Jurkat, Clone E6-1 (cell line): ENCODE results near the gene GNB1.

Source experiments
- DNase-seq: peaks from one replicate; pipeline ENCODE4 v3.0.0-alpha.2; 2011; ENCODE audit warnings: low read depth, low spot score
- H3K4me3 ChIP-seq: 2 replicates; pipeline ENCODE4 v1.5.1; 2011; ENCODE audit warnings: mild to moderate bottlenecking, low read length, control low read depth, moderate library complexity

GNB1 gene

GRCh38 chr1:1802871-1803270 lies 88.0 kb downstream of the GNB1 start:
- no peak overlapping the region for H3K4me3 ChIP-seq
- no peak for DNase-seq

- DNase-seq = no peak
- H3K4me3 ChIP-seq = no peak overlapping the region
These were observed 91.2 kb downstream of the GNB1 start for GRCh38 chr1:1799716-1800115.

GRCh38 chr1:1797731-1798341 lies 93.1 kb downstream of the GNB1 start:
- no peak for DNase-seq
- H3K4me3 ChIP-seq = no peak overlapping the region

- no peak for DNase-seq
- H3K4me3 ChIP-seq = no peak overlapping the region
These were observed 94.4 kb downstream of the GNB1 start for GRCh38 chr1:1796466-1796865.

- no peak overlapping the region for H3K4me3 ChIP-seq
- DNase-seq = no peak
These were observed 95.9 kb downstream of the GNB1 start for GRCh38 chr1:1794999-1795398.

GRCh38 chr1:1793481-1794244 lies 97.2 kb downstream of the GNB1 start:
- H3K4me3 ChIP-seq = no peak overlapping the region
- DNase-seq = no peak

GRCh38 chr1:1788646-1789431 lies 102.0 kb downstream of the GNB1 start:
- DNase-seq = no peak
- no peak overlapping the region for H3K4me3 ChIP-seq

GRCh38 chr1:1788136-1788535 lies 102.8 kb downstream of the GNB1 start:
- no peak overlapping the region for H3K4me3 ChIP-seq

GRCh38 chr1:1786836-1787605 lies 103.9 kb downstream of the GNB1 start:
- H3K4me3 ChIP-seq = no peak overlapping the region
- DNase-seq = no peak

More at GRCh38 chr1:1788136-1788535, 102.8 kb downstream of the GNB1 start:
- DNase-seq = no peak

GRCh38 chr1:1785666-1786065 lies 105.2 kb downstream of the GNB1 start:
- no peak for DNase-seq
- H3K4me3 ChIP-seq = no peak overlapping the region

GRCh38 chr1:1784933-1785332 lies 106.0 kb downstream of the GNB1 start:
- H3K4me3 ChIP-seq = no peak overlapping the region
- no peak for DNase-seq

GRCh38 chr1:1783320-1783719 lies 107.6 kb downstream of the GNB1 start:
- no peak overlapping the region for H3K4me3 ChIP-seq
- no peak for DNase-seq

GRCh38 chr1:1782399-1783221 lies 108.3 kb downstream of the GNB1 start:
- DNase-seq = no peak
- H3K4me3 ChIP-seq = no peak overlapping the region

- no peak overlapping the region for H3K4me3 ChIP-seq
- no peak for DNase-seq
These were observed 109.4 kb downstream of the GNB1 start for GRCh38 chr1:1781526-1781903.

GRCh38 chr1:1780598-1781525 lies 110.0 kb downstream of the GNB1 start:
- peak overlapping the region; percentile 27; the same call in 1 of the 2 replicates for H3K4me3 ChIP-seq
- no peak for DNase-seq

- DNase-seq = peak; percentile 75
- H3K4me3 ChIP-seq = peak overlapping the region; percentile 63
These were observed 110.9 kb downstream of the GNB1 start for GRCh38 chr1:1779691-1780597.

GRCh38 chr1:1779320-1779675 lies 111.6 kb downstream of the GNB1 start:
- H3K4me3 ChIP-seq = peak overlapping the region; percentile 63
- no peak for DNase-seq
